Activated gamma-delta T cell treated with anti-CD3 and anti-CD28 coated beads, Interleukin-2, amount 50 U/mL, for 16 hours (primary cell): ENCODE measurements around the gene IL4I1.

Experiments used
- DNase-seq: peaks from one replicate; pipeline ENCODE4 v3.0.0-alpha.2; 2020; ENCODE audit warnings: low read depth

Gene IL4I1

GRCh38 chr19:49863935-49864320, 32.8 kb downstream of the IL4I1 start:
- no peak for DNase-seq

GRCh38 chr19:49863254-49863934, 33.3 kb downstream of the IL4I1 start:
- no peak for DNase-seq

- no peak for DNase-seq
Observed at GRCh38 chr19:49862391-49863253, 34.1 kb downstream of the IL4I1 start.

GRCh38 chr19:49861541-49862378, 34.9 kb downstream of the IL4I1 start:
- no peak for DNase-seq

- no peak for DNase-seq
Observed at GRCh38 chr19:49861107-49861506, 35.6 kb downstream of the IL4I1 start.

- DNase-seq: no peak
Observed at GRCh38 chr19:49860336-49861102, 36.2 kb downstream of the IL4I1 start.

- DNase-seq: no peak
Observed at GRCh38 chr19:49859682-49860335, 36.9 kb downstream of the IL4I1 start.

GRCh38 chr19:49858088-49858985, 38.4 kb downstream of the IL4I1 start:
- no peak for DNase-seq

GRCh38 chr19:49857838-49858087, 38.9 kb downstream of the IL4I1 start:
- DNase-seq: no peak

GRCh38 chr19:49857061-49857837, 39.4 kb downstream of the IL4I1 start:
- no peak for DNase-seq

- no peak for DNase-seq
Observed at GRCh38 chr19:49856574-49857021, 40.1 kb downstream of the IL4I1 start.

GRCh38 chr19:49855676-49856573, 40.8 kb downstream of the IL4I1 start:
- DNase-seq: no peak

- DNase-seq: no peak
Observed at GRCh38 chr19:49855277-49855675, 41.4 kb downstream of the IL4I1 start.

- DNase-seq: no peak
Observed at GRCh38 chr19:49854378-49855263, 42.1 kb downstream of the IL4I1 start.

GRCh38 chr19:49853852-49854377, 42.8 kb downstream of the IL4I1 start:
- DNase-seq: no peak

- no peak for DNase-seq
Observed at GRCh38 chr19:49852631-49853126, 44.0 kb downstream of the IL4I1 start.
